Neural crest cell (in vitro differentiated cells): Measurements from ENCODE around the gene TTF2. TPM values are rescaled to one million over a fixed set of nuclear protein-coding genes. Genes with fewer than 3 reads are reported as not detected.

Source experiments
- DNase-seq: peaks from one replicate; pipeline ENCODE4 v3.0.0; 2021; ENCODE audit warnings: low read depth, mixed read lengths, low spot score
- H3K27ac Mint-ChIP-seq: one replicate; pipeline ENCODE4 v1.8.0; 2021; ENCODE audit warnings: mild to moderate bottlenecking, mixed read lengths; ENCODE audit not compliant: unreplicated experiment
- H3K27me3 Mint-ChIP-seq: 2 replicates; pipeline ENCODE4 v1.8.0; 2021; ENCODE audit warnings: low read depth, mild to moderate bottlenecking, mixed read lengths
- H3K36me3 Mint-ChIP-seq: 2 replicates; pipeline ENCODE4 v1.8.0; 2021; ENCODE audit warnings: low read depth, mild to moderate bottlenecking, mixed read lengths
- H3K4me1 Mint-ChIP-seq: 2 replicates; pipeline ENCODE4 v1.8.0; 2021; ENCODE audit warnings: mixed read lengths
- H3K4me3 Mint-ChIP-seq: one replicate; pipeline ENCODE4 v1.8.0; 2021; ENCODE audit warnings: mild to moderate bottlenecking, mixed read lengths
- H3K9me3 Mint-ChIP-seq: 2 replicates; pipeline ENCODE4 v1.8.0; 2021; ENCODE audit warnings: mixed read lengths
- total RNA-seq: library from RNA; stranded (reverse); gene quantifications from 2 replicates; pipeline ENCODE4 v1.2.1, GENCODE V29; 2021
- TF ChIP-seq, protein P1 (sequence below): fragments of 200-600 bp; sonication (generic); conservative IDR thresholded peaks from 2 replicates; pipeline ENCODE4 v1.5.0; 2021; ENCODE audit warnings: antibody characterized with exemption, mild to moderate bottlenecking

The TTF2 gene
- total RNA-seq, 1 donor from 2014 or later = 66.7 TPM

DNA sequence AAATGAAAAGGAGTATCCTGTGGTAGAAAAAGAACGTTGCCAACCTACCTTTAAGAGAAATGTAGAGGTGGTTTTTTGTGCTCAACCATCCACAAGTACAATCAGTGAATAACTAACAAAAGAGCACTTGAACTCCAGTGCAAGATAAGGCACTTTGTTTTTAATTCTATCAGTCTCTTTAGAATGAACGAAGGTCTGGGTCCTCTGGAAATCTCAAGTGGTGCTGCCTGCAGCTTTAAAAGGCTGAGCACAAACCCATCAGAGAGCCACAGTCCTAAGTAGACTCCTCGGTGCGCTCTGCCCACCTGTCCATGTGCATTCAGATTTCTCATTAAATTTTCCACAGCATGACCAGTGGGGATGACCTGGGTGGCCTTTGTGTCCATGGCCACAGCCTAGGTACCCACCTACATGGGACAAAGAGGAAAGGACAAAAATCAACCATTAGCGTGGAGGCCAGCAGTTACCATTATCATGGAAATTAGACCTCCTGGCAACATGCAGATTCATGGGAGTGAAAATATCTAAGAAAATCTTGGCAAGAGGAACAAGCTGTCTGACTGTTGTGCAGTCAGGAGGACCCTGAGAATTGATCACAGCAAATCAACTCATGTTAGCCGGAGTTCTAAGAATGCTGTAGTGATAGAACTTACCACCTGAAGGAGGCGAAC lies 52.1 kb downstream of the TTF2 start:
- no peaks in the 10 kb centered on the region for H3K27me3 Mint-ChIP-seq
- H3K27ac Mint-ChIP-seq = peak overlapping the region; percentile 72
- peaks cover 11% of the 10 kb centered on the region for H3K4me1 Mint-ChIP-seq
- peaks cover 37% of the 10 kb centered on the region for H3K36me3 Mint-ChIP-seq
- no peak overlapping the region for H3K4me3 Mint-ChIP-seq
- no peaks in the 10 kb centered on the region for H3K9me3 Mint-ChIP-seq
- TF ChIP-seq, protein P1, sequence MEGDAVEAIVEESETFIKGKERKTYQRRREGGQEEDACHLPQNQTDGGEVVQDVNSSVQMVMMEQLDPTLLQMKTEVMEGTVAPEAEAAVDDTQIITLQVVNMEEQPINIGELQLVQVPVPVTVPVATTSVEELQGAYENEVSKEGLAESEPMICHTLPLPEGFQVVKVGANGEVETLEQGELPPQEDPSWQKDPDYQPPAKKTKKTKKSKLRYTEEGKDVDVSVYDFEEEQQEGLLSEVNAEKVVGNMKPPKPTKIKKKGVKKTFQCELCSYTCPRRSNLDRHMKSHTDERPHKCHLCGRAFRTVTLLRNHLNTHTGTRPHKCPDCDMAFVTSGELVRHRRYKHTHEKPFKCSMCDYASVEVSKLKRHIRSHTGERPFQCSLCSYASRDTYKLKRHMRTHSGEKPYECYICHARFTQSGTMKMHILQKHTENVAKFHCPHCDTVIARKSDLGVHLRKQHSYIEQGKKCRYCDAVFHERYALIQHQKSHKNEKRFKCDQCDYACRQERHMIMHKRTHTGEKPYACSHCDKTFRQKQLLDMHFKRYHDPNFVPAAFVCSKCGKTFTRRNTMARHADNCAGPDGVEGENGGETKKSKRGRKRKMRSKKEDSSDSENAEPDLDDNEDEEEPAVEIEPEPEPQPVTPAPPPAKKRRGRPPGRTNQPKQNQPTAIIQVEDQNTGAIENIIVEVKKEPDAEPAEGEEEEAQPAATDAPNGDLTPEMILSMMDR = no peak
- no peak for DNase-seq

GRCh38 chr1:117113199-117113598 lies 53.1 kb downstream of the TTF2 start:
- Mint-ChIP-seq H3K27me3 (no peaks in the 10 kb centered on the region), H3K4me1 (peaks cover 17% of the 10 kb centered on the region), H3K36me3 (peaks cover 28% of the 10 kb centered on the region)

GRCh38 chr1:117114877-117115276 lies 54.8 kb downstream of the TTF2 start:
- TF ChIP-seq, protein P1 = no peak
- no peak overlapping the region for H3K27ac Mint-ChIP-seq
- DNase-seq = no peak
- H3K4me1 Mint-ChIP-seq = peaks cover 17% of the 10 kb centered on the region
- no peak overlapping the region for H3K4me3 Mint-ChIP-seq
- no peaks in the 10 kb centered on the region for H3K27me3 Mint-ChIP-seq
- H3K9me3 Mint-ChIP-seq = no peaks in the 10 kb centered on the region
- peaks cover 12% of the 10 kb centered on the region for H3K36me3 Mint-ChIP-seq

More at GRCh38 chr1:117113199-117113598, 53.1 kb downstream of the TTF2 start:
- Mint-ChIP-seq H3K27ac (peak overlapping the region; percentile 60), H3K9me3 (no peaks in the 10 kb centered on the region), H3K4me3 (no peak overlapping the region)
- DNase-seq = no peak
- TF ChIP-seq, protein P1 = no peak

GRCh38 chr1:117116090-117116783 lies 56.1 kb downstream of the TTF2 start:
- H3K27ac Mint-ChIP-seq = no peak overlapping the region
- no peak overlapping the region for H3K4me3 Mint-ChIP-seq
- DNase-seq = no peak
- peaks cover 7% of the 10 kb centered on the region for H3K36me3 Mint-ChIP-seq
- TF ChIP-seq, protein P1 = no peak
- no peaks in the 10 kb centered on the region for H3K9me3 Mint-ChIP-seq
- peaks cover 25% of the 10 kb centered on the region for H3K4me1 Mint-ChIP-seq
- H3K27me3 Mint-ChIP-seq = no peaks in the 10 kb centered on the region

- DNase-seq = no peak
- H3K4me1 Mint-ChIP-seq = peaks cover 25% of the 10 kb centered on the region
- H3K27ac Mint-ChIP-seq = no peak overlapping the region
- TF ChIP-seq, protein P1 = no peak
- H3K9me3 Mint-ChIP-seq = no peaks in the 10 kb centered on the region
- no peaks in the 10 kb centered on the region for H3K27me3 Mint-ChIP-seq
- H3K4me3 Mint-ChIP-seq = no peak overlapping the region
- peaks cover 4% of the 10 kb centered on the region for H3K36me3 Mint-ChIP-seq
These were observed 56.6 kb downstream of the TTF2 start for GRCh38 chr1:117116784-117117130.
